ENCODE results near the gene CLC. TPM values are rescaled to one million over a fixed set of nuclear protein-coding genes. Genes with fewer than 3 reads are reported as not detected.
A peak's percentile ranks its signal among the peaks of the same experiment; 100 is the strongest.
"Not testable (repeated sequence)": the region's sequence is repeated elsewhere in the genome, so short reads cannot be mapped to it uniquely, and the experiment has no call there.

The CLC gene
- total RNA-seq, 2 experiments from 2014 or later = 4.0 to 4.7 TPM

GRCh38 chr19:39695759-39696158 is 42.1 kb downstream of the CLC start:
- H3K4me3 Mint-ChIP-seq = no peak overlapping the region
- no peak for DNase-seq
- ChIA-PET CTCF (interaction anchor here (1.2 kb wide), 1 partner anchor 97 kb away, joined by 3 read pairs; no protein-coding TSS in a partner anchor), POLR2A (no interaction called here)
- H3K9me3 Mint-ChIP-seq = no peaks in the 10 kb centered on the region
- H3K4me1 Mint-ChIP-seq (ENCODE audit: low read depth) = peaks cover 9% of the 10 kb centered on the region
- intact Hi-C loops (cut with micrococcal nuclease) = no loop called here
- H3K36me3 Mint-ChIP-seq = no peaks in the 10 kb centered on the region
- peaks cover 15% of the 10 kb centered on the region for H3K27me3 Mint-ChIP-seq
- no peak overlapping the region for H3K27ac Mint-ChIP-seq

- H3K4me3 Mint-ChIP-seq = no peak overlapping the region
- no peak overlapping the region for H3K27ac Mint-ChIP-seq
- H3K9me3 Mint-ChIP-seq = peaks cover 12% of the 10 kb centered on the region
- intact Hi-C loops (cut with micrococcal nuclease) = loop anchor here (1.0 kb wide), 1 partner anchor 14 kb away; no protein-coding TSS in a partner anchor
- peaks cover 8% of the 10 kb centered on the region for H3K27me3 Mint-ChIP-seq
- DNase-seq = no peak
- peaks cover 5% of the 10 kb centered on the region for H3K4me1 Mint-ChIP-seq (ENCODE audit: low read depth)
- H3K36me3 Mint-ChIP-seq = no peaks in the 10 kb centered on the region
- ChIA-PET POLR2A (no interaction called here), CTCF (interaction anchor here (0.6 kb wide), 1 partner anchor 16 kb away, joined by 3 read pairs; no protein-coding TSS in a partner anchor)
Observed at GRCh38 chr19:39692822-39693221, 45.0 kb downstream of the CLC start.

- Mint-ChIP-seq H3K36me3 (no peaks in the 10 kb centered on the region), H3K27me3 (peaks cover 3% of the 10 kb centered on the region), H3K4me3 (no peak overlapping the region), H3K27ac (no peak overlapping the region), H3K9me3 (peaks cover 12% of the 10 kb centered on the region), H3K4me1 (ENCODE audit: low read depth) (peaks cover 5% of the 10 kb centered on the region)
- ChIA-PET POLR2A (no interaction called here), CTCF (no interaction called here)
- intact Hi-C loops (cut with micrococcal nuclease) = loop anchor here (1.0 kb wide), 1 partner anchor 13 kb away; no protein-coding TSS in a partner anchor
- peak; percentile 49 for DNase-seq
Observed at GRCh38 chr19:39692166-39692565, 45.7 kb downstream of the CLC start.

GRCh38 chr19:39688637-39689036 is 49.2 kb downstream of the CLC start:
- DNase-seq; H3K36me3 Mint-ChIP-seq; POLR2A ChIA-PET; H3K27ac Mint-ChIP-seq; H3K4me3 Mint-ChIP-seq; H3K27me3 Mint-ChIP-seq; CTCF ChIA-PET; intact Hi-C loops (cut with micrococcal nuclease): not testable (repeated sequence)
- H3K9me3 Mint-ChIP-seq = peaks cover 12% of the 10 kb centered on the region
- peaks cover 12% of the 10 kb centered on the region for H3K4me1 Mint-ChIP-seq (ENCODE audit: low read depth)

- DNase-seq = no peak
- H3K4me1 Mint-ChIP-seq (ENCODE audit: low read depth) = peaks cover 6% of the 10 kb centered on the region
- no peak overlapping the region for H3K27ac Mint-ChIP-seq
- ChIA-PET CTCF (no interaction called here), POLR2A (no interaction called here)
- H3K4me3 Mint-ChIP-seq = no peak overlapping the region
- peaks cover 3% of the 10 kb centered on the region for H3K36me3 Mint-ChIP-seq
- intact Hi-C loops (cut with micrococcal nuclease) = no loop called here
- H3K9me3 Mint-ChIP-seq = peaks cover 12% of the 10 kb centered on the region
- H3K27me3 Mint-ChIP-seq = peaks cover 2% of the 10 kb centered on the region
Observed at GRCh38 chr19:39686739-39687138, 51.1 kb downstream of the CLC start.

- ChIA-PET POLR2A (no interaction called here), CTCF (interaction anchor here (0.6 kb wide), 1 partner anchor 133 kb away, joined by 3 read pairs; no protein-coding TSS in a partner anchor)
- Mint-ChIP-seq H3K9me3 (peaks cover 5% of the 10 kb centered on the region), H3K4me1 (ENCODE audit: low read depth) (peaks cover 26% of the 10 kb centered on the region), H3K27ac (no peak overlapping the region), H3K36me3 (peaks cover 3% of the 10 kb centered on the region), H3K27me3 (peaks cover 2% of the 10 kb centered on the region), H3K4me3 (no peak overlapping the region)
- DNase-seq = no peak
- intact Hi-C loops (cut with micrococcal nuclease) = no loop called here
Observed at GRCh38 chr19:39684267-39684666, 53.6 kb downstream of the CLC start.

GRCh38 chr19:39681416-39681815 is 56.4 kb downstream of the CLC start:
- Mint-ChIP-seq H3K27me3 (peaks cover 2% of the 10 kb centered on the region), H3K4me3 (no peak overlapping the region), H3K36me3 (peaks cover 3% of the 10 kb centered on the region), H3K27ac (no peak overlapping the region), H3K4me1 (ENCODE audit: low read depth) (peaks cover 42% of the 10 kb centered on the region), H3K9me3 (no peaks in the 10 kb centered on the region)
- ChIA-PET CTCF (no interaction called here), POLR2A (no interaction called here)
- DNase-seq = no peak
- intact Hi-C loops (cut with micrococcal nuclease) = no loop called here

Other genes with a start within 250 kb of the CLC start
- under 1 TPM; 0.67 to 0.80 TPM for gene DLL3, start 239.1 kb downstream of the CLC start, total RNA-seq
- not detected for gene SELENOV, start 222.9 kb downstream of the CLC start, total RNA-seq
- 1 to 10 TPM; 3.3 to 3.8 TPM for gene EID2B, start 205.2 kb downstream of the CLC start, total RNA-seq
- 10 to 100 TPM; 13.0 to 13.1 TPM for gene EID2, start 197.9 kb downstream of the CLC start, total RNA-seq
- not detected for gene LGALS13, start 135.5 kb downstream of the CLC start, total RNA-seq
- gene LGALS16, start 82.1 kb downstream of the CLC start, total RNA-seq = not detected
- 1 to 10 TPM; 1.6 to 2.5 TPM for gene LGALS14, start 33.5 kb downstream of the CLC start, total RNA-seq
- gene LEUTX, start 40.8 kb upstream of the CLC start, total RNA-seq = not detected
- 1 to 10 TPM; 4.5 to 4.8 TPM for gene DYRK1B, start 96.1 kb upstream of the CLC start, total RNA-seq
- gene FBL, start 108.3 kb upstream of the CLC start, total RNA-seq = 100 to 1,000 TPM; 579 to 589 TPM
- 1 to 10 TPM; 3.6 TPM for gene FCGBP, start 196.6 kb upstream of the CLC start, total RNA-seq
- 100 to 1,000 TPM; 105 to 107 TPM for gene PSMC4, start 233.1 kb upstream of the CLC start, total RNA-seq

All from activated CD4-positive, alpha-beta memory T cell treated with anti-CD3 and anti-CD28 coated beads for 36 hours (primary cell).